Activated T-cell treated with anti-CD3 and anti-CD28 coated beads, Interleukin-2, amount 50 U/mL, for 48 hours (primary cell): ENCODE measurements around the gene KCTD21.

Experiments
- DNase-seq, 2 experiments: peaks; one replicate each; pipeline ENCODE4 v3.0.0-alpha.2; 2020

KCTD21 gene

GRCh38 chr11:78218707-78219492 is 30.5 kb upstream of the KCTD21 start:
- DNase-seq, result peak in 1 of 2 experiments; percentile 10

- peak in 1 of 2 experiments; percentile 7 for DNase-seq
Measured at GRCh38 chr11:78217650-78218541, 29.5 kb upstream of the KCTD21 start.

- no peak for DNase-seq
Measured at GRCh38 chr11:78216571-78217287, 28.3 kb upstream of the KCTD21 start.

- no peak for DNase-seq
Measured at GRCh38 chr11:78216021-78216420, 27.6 kb upstream of the KCTD21 start.

GRCh38 chr11:78214331-78215194 is 26.1 kb upstream of the KCTD21 start:
- DNase-seq, result no peak

GRCh38 chr11:78213526-78214330 is 25.3 kb upstream of the KCTD21 start:
- DNase-seq, result no peak

GRCh38 chr11:78212586-78213371 is 24.4 kb upstream of the KCTD21 start:
- DNase-seq, result no peak

GRCh38 chr11:78211565-78211964 is 23.1 kb upstream of the KCTD21 start:
- no peak for DNase-seq

- no peak for DNase-seq
Measured at GRCh38 chr11:78210000-78210608, 21.7 kb upstream of the KCTD21 start.

- DNase-seq, result no peak
Measured at GRCh38 chr11:78209478-78209877, 21.1 kb upstream of the KCTD21 start.

GRCh38 chr11:78208257-78209165 is 20.1 kb upstream of the KCTD21 start:
- DNase-seq, result no peak

- no peak for DNase-seq
Measured at GRCh38 chr11:78207532-78208256, 19.3 kb upstream of the KCTD21 start.

- no peak for DNase-seq
Measured at GRCh38 chr11:78205691-78206090, 17.3 kb upstream of the KCTD21 start.

GRCh38 chr11:78205256-78205655 is 16.8 kb upstream of the KCTD21 start:
- no peak for DNase-seq

- DNase-seq, result no peak
Measured at GRCh38 chr11:78203184-78203583, 14.8 kb upstream of the KCTD21 start.

GRCh38 chr11:78202733-78203167 is 14.3 kb upstream of the KCTD21 start:
- DNase-seq, result peak; percentile 43 to 55

- no peak for DNase-seq
Measured at GRCh38 chr11:78201096-78201818, 12.8 kb upstream of the KCTD21 start.
